Stimulated activated CD8-positive, alpha-beta memory T cell treated with anti-CD3 and anti-CD28 coated beads, Interleukin-4, amount 100 ng/mL, for 48 hours (primary cell): ENCODE data around the gene ULK4.

ENCODE experiments used
- DNase-seq: peaks from one replicate; pipeline ENCODE4 v3.0.0-alpha.2; 2020

ULK4 gene

DNA sequence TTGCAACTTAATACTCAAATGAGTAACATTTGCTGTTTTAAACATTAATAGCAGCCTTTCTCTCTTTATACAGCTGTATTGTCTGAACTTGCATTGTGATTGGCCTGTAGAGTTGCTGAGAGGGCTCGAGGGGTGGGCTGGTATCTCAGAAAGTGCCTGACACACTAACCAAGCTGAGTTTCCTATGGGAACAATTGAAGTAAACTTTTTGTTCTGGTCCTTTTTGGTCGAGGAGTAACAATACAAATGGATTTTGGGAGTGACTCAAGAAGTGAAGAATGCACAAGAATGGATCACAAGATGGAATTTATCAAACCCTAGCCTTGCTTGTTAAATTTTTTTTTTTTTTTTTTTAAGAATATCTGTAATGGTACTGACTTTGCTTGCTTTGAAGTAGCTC, 722.3 kb downstream of the ULK4 start:
- no peak for DNase-seq

DNA sequence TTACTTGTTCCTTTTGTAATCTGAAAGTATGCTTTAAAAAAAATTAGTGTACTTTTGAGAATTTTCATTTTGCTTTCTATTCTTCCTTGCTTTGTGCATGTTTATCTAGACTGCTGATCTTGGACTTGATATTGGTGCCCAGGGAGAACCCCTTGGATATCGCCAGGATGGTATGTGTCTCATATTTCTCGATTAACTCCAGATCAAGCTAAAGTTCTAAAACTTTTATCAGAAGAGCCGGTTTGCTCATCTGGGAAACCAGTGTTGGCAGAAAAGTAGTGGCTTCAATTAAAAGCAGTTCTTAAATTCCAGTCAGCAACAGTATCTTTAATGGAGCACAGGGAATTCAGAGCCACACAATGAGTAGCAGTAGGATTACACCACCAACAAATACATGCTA, 724.0 kb downstream of the ULK4 start:
- DNase-seq: no peak

DNA sequence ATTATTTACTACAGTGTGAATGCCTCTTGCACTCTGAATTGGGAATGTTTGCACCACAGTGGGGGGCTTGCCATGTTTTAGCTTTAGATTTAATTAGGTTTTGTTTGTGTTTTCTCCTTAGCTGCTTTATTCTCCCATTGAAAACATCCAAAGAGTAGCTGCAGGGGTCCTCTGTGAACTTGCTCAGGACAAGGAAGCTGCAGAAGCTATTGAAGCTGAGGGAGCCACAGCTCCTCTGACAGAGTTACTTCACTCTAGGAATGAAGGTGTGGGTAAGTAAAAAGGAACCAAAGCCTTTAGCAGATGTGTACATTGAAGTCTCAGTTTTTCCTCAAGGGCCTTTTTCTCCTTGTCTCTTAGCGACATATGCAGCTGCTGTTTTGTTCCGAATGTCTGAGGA, 725.7 kb downstream of the ULK4 start:
- DNase-seq: no peak

GRCh38 chr3:41234823-41235721, 726.8 kb downstream of the ULK4 start:
- no peak for DNase-seq

- DNase-seq: no peak
Measured at GRCh38 chr3:41224120-41224806, 737.6 kb downstream of the ULK4 start.

DNA sequence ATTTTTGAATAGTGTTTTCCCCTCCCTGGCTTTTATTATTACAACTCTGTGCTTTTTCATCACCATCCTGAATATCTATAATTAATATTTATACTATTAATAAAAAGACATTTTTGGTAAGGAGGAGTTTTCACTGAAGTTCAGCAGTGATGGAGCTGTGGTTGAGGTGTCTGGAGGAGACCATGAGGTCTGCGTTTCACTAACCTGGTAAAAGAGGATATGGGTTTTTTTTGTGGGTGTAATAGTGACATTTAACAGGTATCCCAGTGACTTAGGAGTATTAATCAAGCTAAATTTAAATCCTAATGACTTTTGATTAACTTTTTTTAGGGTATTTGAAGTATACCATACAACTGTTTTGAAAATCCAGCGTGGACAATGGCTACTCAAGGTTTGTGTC, 738.2 kb downstream of the ULK4 start:
- no peak for DNase-seq

DNA sequence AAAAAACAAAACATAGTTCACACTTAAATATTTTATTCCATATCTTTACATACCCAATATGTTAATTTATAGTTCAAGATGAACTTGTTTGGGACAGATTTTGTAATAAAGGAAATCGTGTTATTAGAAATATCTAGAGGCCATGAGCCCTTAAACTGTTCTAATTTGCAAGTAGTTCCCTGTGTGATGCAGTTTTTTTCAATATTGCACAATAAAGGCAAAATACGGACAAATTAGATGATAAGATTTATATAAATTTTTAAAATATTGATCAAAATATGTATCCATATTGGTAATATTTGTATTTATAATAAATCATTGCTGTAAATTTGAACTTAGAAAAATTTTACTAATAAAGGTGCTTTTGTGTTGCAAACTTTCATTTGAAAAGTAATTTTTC, 738.8 kb downstream of the ULK4 start:
- DNase-seq: no peak

- no peak for DNase-seq
Measured at GRCh38 chr3:41222501-41222900, 739.4 kb downstream of the ULK4 start.

GRCh38 chr3:41222012-41222411, 739.9 kb downstream of the ULK4 start:
- DNase-seq: no peak

DNA sequence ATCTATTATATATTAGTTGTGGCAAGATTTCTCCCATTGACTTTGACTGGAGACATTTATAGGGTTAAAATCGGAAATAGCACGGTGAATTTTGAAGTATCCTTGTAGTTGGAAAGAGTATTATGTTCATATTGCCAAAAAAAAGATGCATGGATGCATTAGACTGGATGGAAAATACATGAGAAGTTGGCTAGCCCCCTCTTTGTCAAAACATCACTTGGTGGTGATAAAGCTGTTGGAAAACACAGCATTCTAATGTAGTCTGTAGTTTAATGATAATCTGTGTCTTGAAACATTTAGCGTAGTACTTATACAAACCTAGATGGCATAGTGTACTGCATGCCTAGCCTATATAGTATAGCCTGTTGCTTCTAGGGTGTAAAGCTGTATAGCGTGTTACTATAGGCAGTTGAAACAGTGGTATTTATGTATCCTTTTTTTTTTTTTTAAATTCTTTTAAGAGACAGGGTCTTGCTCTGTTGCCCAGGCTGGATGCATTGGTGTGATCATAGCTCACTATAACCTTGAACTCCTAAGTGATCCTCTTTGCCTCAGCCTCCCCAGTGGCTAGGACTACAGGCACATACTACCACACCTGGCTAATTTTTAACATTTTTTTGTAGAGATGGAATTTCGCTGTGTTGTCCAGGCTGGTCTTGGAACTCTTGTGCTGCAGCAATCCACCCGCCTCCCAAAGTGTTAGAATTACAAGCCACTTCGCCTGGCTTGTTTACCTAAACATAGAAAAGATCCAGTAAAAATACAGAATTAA, 740.8 kb downstream of the ULK4 start:
- no peak for DNase-seq

- no peak for DNase-seq
Measured at GRCh38 chr3:41219424-41219823, 742.5 kb downstream of the ULK4 start.

- no peak for DNase-seq
Measured at GRCh38 chr3:41216993-41217392, 744.9 kb downstream of the ULK4 start.

GRCh38 chr3:41216422-41216821, 745.5 kb downstream of the ULK4 start:
- DNase-seq: no peak

- no peak for DNase-seq
Measured at GRCh38 chr3:41213588-41213987, 748.3 kb downstream of the ULK4 start.

GRCh38 chr3:41212088-41212487, 749.8 kb downstream of the ULK4 start:
- no peak for DNase-seq

DNA sequence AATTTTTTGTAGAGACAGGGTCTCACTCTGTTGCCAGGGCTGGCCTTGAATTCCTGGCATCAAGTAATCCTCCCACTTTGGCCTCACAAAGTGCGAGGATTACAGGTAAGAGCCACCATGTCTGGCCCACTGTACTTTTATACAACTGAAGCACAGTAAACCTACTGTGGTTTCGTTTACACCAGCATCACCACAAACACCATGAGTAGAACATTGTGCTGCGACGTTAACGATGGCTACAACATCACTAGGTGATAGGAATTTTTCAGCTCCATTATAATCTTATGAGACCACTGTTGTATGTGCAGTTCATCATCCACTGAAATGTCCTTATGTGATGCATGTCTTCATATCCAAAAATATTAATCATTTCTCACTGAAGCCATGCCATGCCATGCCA, 750.9 kb downstream of the ULK4 start:
- no peak for DNase-seq

- DNase-seq: no peak
Measured at GRCh38 chr3:41209646-41210045, 752.3 kb downstream of the ULK4 start.

GRCh38 chr3:41208507-41209220, 753.2 kb downstream of the ULK4 start:
- no peak for DNase-seq

GRCh38 chr3:41207355-41207754, 754.5 kb downstream of the ULK4 start:
- no peak for DNase-seq

GRCh38 chr3:41205591-41205990, 756.3 kb downstream of the ULK4 start:
- no peak for DNase-seq

- DNase-seq: no peak
Measured at GRCh38 chr3:41204369-41204768, 757.5 kb downstream of the ULK4 start.

DNA sequence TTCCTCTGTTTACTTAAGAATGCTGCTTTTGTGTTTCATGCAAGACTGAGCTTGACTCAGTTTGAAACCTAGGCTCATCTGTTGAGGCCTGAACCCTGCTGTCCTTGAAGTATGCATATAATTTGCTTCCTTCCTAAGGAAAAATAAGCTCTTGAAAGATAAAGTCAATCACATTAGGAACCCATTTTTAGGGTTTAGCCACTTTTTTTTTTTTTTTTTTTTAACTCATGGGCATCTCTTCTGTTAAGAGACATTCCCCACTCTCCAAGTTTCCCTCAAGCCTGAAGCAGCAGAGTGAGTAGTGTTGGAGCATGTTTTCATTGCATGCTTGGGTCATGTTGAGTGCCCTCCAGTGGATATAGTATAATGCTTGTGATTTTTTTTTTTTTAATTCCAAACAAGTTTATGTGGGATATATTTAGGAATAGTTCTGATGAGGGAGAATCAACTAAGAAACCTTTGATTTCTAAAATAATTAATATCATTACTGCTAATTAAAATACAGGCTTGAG, 759.0 kb downstream of the ULK4 start:
- no peak for DNase-seq
